ENCODE measurements around the gene LDLRAD1. TPM values are rescaled to one million over a fixed set of nuclear protein-coding genes. Genes with fewer than 3 reads are reported as not detected.

Gene LDLRAD1
- total RNA-seq, 1 donor from 2014 or later: not detected

- no peak overlapping the region for H3K4me3 Mint-ChIP-seq
- no peaks in the 10 kb centered on the region for H3K9me3 Mint-ChIP-seq
- TF ChIP-seq EZH2 (IDR thresholded peaks at IDR 0.05): no peak
- TF ChIP-seq EZH2phosphoT487 (IDR thresholded peaks at IDR 0.05): no peak
- TF ChIP-seq CTCF (IDR thresholded peaks at IDR 0.05): no peak
- H3K79me2 ChIP-seq (ENCODE audit: low read depth): peaks cover 56% of the 10 kb centered on the region
- no peaks in the 10 kb centered on the region for H3K4me1 Mint-ChIP-seq
- no peak overlapping the region for H3K27ac Mint-ChIP-seq
- no peak for DNase-seq (ENCODE audit: low spot score)
- no peaks in the 10 kb centered on the region for H3K27me3 Mint-ChIP-seq (ENCODE audit: insufficient read depth, low read depth)
- H2AFZ ChIP-seq (replicated peaks): no peak overlapping the region
- peaks cover 19% of the 10 kb centered on the region for H4K20me1 ChIP-seq (ENCODE audit: low read depth)
- peaks cover 6% of the 10 kb centered on the region for H3K4me1 ChIP-seq
- H3K36me3 ChIP-seq: no peaks in the 10 kb centered on the region
- H3K27ac ChIP-seq: no peak overlapping the region
- peaks cover 3% of the 10 kb centered on the region for H3K36me3 Mint-ChIP-seq
- H3K4me3 ChIP-seq: no peak overlapping the region
- H3K9ac ChIP-seq: no peak overlapping the region
- H3K9me3 ChIP-seq (ENCODE audit: low read depth): no peaks in the 10 kb centered on the region
- no peaks in the 10 kb centered on the region for H3K27me3 ChIP-seq
- no peak overlapping the region for H3K4me2 ChIP-seq
- no peaks in the 10 kb centered on the region for H3F3A ChIP-seq (ENCODE audit: low read depth)
Observed at GRCh38 chr1:54046671-54047383, 28.8 kb upstream of the LDLRAD1 start.

DNA sequence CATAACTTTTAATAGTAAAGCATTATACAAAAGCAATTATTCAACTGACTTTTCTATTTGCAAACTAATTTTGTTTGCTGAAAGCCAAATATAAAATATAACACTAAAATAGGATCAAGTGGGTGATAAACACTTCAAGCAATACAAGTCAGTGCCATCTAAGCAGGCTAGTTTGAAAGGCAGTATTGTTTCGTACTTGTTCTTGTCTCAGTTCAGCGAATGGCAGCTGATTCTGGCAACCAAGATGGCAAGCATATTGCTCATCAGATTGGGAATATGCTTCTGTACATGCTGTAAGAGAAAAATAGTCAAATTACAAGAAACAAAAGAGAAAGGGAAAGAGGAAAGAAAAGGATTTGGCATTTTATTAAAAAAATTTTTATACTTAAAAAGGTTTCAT, 27.5 kb upstream of the LDLRAD1 start:
- Mint-ChIP-seq H3K27ac (no peak overlapping the region), H3K27me3 (ENCODE audit: insufficient read depth, low read depth) (no peaks in the 10 kb centered on the region), H3K4me3 (no peak overlapping the region), H3K36me3 (peaks cover 3% of the 10 kb centered on the region), H3K9me3 (no peaks in the 10 kb centered on the region), H3K4me1 (no peaks in the 10 kb centered on the region)
- H3K9me3 ChIP-seq (ENCODE audit: low read depth): no peaks in the 10 kb centered on the region
- no peaks in the 10 kb centered on the region for H3K27me3 ChIP-seq
- no peak overlapping the region for H3K9ac ChIP-seq
- H3F3A ChIP-seq (ENCODE audit: low read depth): no peaks in the 10 kb centered on the region
- DNase-seq (ENCODE audit: low spot score): no peak
- peaks cover 43% of the 10 kb centered on the region for H3K79me2 ChIP-seq (ENCODE audit: low read depth)
- H4K20me1 ChIP-seq (ENCODE audit: low read depth): peaks cover 17% of the 10 kb centered on the region
- no peak overlapping the region for H3K4me2 ChIP-seq
- TF ChIP-seq EZH2phosphoT487 (IDR thresholded peaks at IDR 0.05) (no peak), CTCF (IDR thresholded peaks at IDR 0.05) (no peak), EZH2 (IDR thresholded peaks at IDR 0.05) (no peak)
- H3K27ac ChIP-seq: no peak overlapping the region
- no peak overlapping the region for H2AFZ ChIP-seq (replicated peaks)
- no peaks in the 10 kb centered on the region for H3K36me3 ChIP-seq
- no peaks in the 10 kb centered on the region for H3K4me1 ChIP-seq
- no peak overlapping the region for H3K4me3 ChIP-seq

DNA sequence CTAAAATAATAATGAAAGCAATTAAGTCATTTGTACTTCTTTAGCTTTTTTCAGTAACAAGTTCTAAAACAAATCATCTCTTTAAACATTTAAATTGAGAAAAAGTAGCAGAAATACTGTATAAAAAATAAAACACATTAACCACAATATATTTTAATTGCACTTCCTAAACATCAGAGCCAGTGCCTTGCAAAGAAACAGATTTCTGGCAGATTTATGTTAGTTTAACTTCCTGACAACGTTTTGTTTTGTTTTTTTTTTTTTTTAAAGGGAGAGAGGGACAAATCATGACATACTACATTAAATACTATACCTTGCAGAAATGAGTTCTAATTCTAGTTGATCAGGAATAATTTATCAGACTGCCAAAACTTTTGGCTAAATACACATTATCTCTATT, 23.8 kb upstream of the LDLRAD1 start:
- H3K4me3 Mint-ChIP-seq: no peak overlapping the region
- H2AFZ ChIP-seq (replicated peaks): no peak overlapping the region
- H3K4me2 ChIP-seq: no peak overlapping the region
- H3K36me3 Mint-ChIP-seq: peaks cover 5% of the 10 kb centered on the region
- no peaks in the 10 kb centered on the region for H3K9me3 ChIP-seq (ENCODE audit: low read depth)
- no peaks in the 10 kb centered on the region for H3K36me3 ChIP-seq
- no peak for TF ChIP-seq CTCF (IDR thresholded peaks at IDR 0.05)
- TF ChIP-seq EZH2phosphoT487 (IDR thresholded peaks at IDR 0.05): no peak
- TF ChIP-seq EZH2 (IDR thresholded peaks at IDR 0.05): no peak
- H3K9me3 Mint-ChIP-seq: no peaks in the 10 kb centered on the region
- no peak overlapping the region for H3K27ac ChIP-seq
- peaks cover 4% of the 10 kb centered on the region for H4K20me1 ChIP-seq (ENCODE audit: low read depth)
- H3K4me1 Mint-ChIP-seq: no peaks in the 10 kb centered on the region
- peaks cover 7% of the 10 kb centered on the region for H3K79me2 ChIP-seq (ENCODE audit: low read depth)
- no peak overlapping the region for H3K4me3 ChIP-seq
- H3F3A ChIP-seq (ENCODE audit: low read depth): no peaks in the 10 kb centered on the region
- no peak overlapping the region for H3K9ac ChIP-seq
- no peaks in the 10 kb centered on the region for H3K4me1 ChIP-seq
- DNase-seq (ENCODE audit: low spot score): no peak
- H3K27me3 Mint-ChIP-seq (ENCODE audit: insufficient read depth, low read depth): no peaks in the 10 kb centered on the region
- H3K27me3 ChIP-seq: no peaks in the 10 kb centered on the region
- no peak overlapping the region for H3K27ac Mint-ChIP-seq

Measured in neural progenitor cell (in vitro differentiated cells).